ENCODE data around the gene KRT82. TPM values are rescaled to one million over a fixed set of nuclear protein-coding genes. Genes with fewer than 3 reads are reported as not detected.

The KRT82 gene
- total and polyA plus RNA-seq, 11 donors = not detected

DNA sequence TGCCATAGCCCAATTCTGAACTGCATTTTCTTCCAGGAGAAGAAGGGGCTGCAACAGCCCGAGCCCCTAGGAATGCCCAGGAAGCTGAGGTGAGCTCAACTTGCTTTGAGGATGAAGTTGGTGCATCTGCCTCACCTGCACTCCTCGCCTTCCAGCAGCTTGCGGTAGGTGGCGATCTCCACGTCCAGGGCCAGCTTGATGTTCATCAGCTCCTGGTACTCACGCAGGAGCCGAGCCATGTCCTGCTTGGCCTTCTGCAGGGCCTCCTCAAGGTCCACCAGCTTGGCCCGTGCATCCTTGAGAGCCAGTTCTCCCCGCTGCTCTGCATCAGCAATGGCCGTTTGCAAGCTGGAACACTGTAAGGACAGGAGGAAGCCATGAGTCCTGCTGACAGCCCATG, 22.0 kb upstream of the KRT82 start:
- intact Hi-C loops (cut with DNase I) = no loop called here
- DNase-seq (no peak), ATAC-seq (no peak)
- peaks cover 0 to 22% (median 0%) of the 10 kb centered on the region in 9 donors for H3K27me3 ChIP-seq
- no peak overlapping the region for H3K27ac ChIP-seq
- TF ChIP-seq CTCF (IDR thresholded peaks at IDR 0.05) (no peak), POLR2A (IDR thresholded peaks at IDR 0.05) (no peak)
- peaks cover 0 to 5% (median 0%) of the 10 kb centered on the region in 12 donors for H3K4me1 ChIP-seq
- no peak overlapping the region for H3K4me3 ChIP-seq
- WGBS, 4 donors = 75 to 89% (median 84%) methylated on average over 9 to 10 of the region's 10 CpGs
- no peaks in the 10 kb centered on the region for H3K9me3 ChIP-seq
- no peaks in the 10 kb centered on the region for H3K36me3 ChIP-seq

GRCh38 chr12:52427083-52427482, 20.9 kb upstream of the KRT82 start:
- 73 to 88% (median 81%) methylated on average over 1 of the region's 1 CpG for WGBS, 4 donors
- Histone ChIP-seq H3K4me1 (peaks cover 0 to 5% (median 0%) of the 10 kb centered on the region in 12 donors), H3K9me3 (no peaks in the 10 kb centered on the region), H3K4me3 (no peak overlapping the region), H3K36me3 (no peaks in the 10 kb centered on the region), H3K27me3 (peaks cover 0 to 17% (median 0%) of the 10 kb centered on the region in 9 donors), H3K27ac (no peak overlapping the region)
- DNase-seq = no peak
- ATAC-seq = no peak
- intact Hi-C loops (cut with DNase I) = no loop called here
- TF ChIP-seq CTCF (IDR thresholded peaks at IDR 0.05) (no peak), POLR2A (IDR thresholded peaks at IDR 0.05) (no peak)

- Histone ChIP-seq H3K27me3 (peaks cover 0 to 14% (median 0%) of the 10 kb centered on the region in 9 donors), H3K9me3 (no peaks in the 10 kb centered on the region), H3K4me3 (no peak overlapping the region), H3K27ac (peak overlapping the region in 1 of 12 donors; percentile 1), H3K36me3 (no peaks in the 10 kb centered on the region), H3K4me1 (peaks cover 0 to 5% (median 0%) of the 10 kb centered on the region in 12 donors)
- no peak for ATAC-seq
- no peak for TF ChIP-seq POLR2A (IDR thresholded peaks at IDR 0.05)
- TF ChIP-seq CTCF (IDR thresholded peaks at IDR 0.05) = no peak
- WGBS, 4 donors = 89 to 100% (median 93%) methylated on average over 2 of the region's 2 CpGs
- intact Hi-C loops (cut with DNase I) = no loop called here
- DNase-seq = no peak
Measured at GRCh38 chr12:52426034-52426433, 19.9 kb upstream of the KRT82 start.

GRCh38 chr12:52425466-52425865, 19.3 kb upstream of the KRT82 start:
- no peaks in the 10 kb centered on the region for H3K36me3 ChIP-seq
- intact Hi-C loops (cut with DNase I) = no loop called here
- no peak overlapping the region for H3K4me3 ChIP-seq
- 80 to 87% (median 85%) methylated on average over 5 of the region's 5 CpGs for WGBS, 4 donors
- H3K4me1 ChIP-seq = peaks cover 0 to 5% (median 0%) of the 10 kb centered on the region in 12 donors
- no peak for ATAC-seq
- H3K27me3 ChIP-seq = peaks cover 0 to 8% (median 0%) of the 10 kb centered on the region in 9 donors
- H3K27ac ChIP-seq = no peak overlapping the region
- TF ChIP-seq CTCF (IDR thresholded peaks at IDR 0.05) = no peak
- TF ChIP-seq POLR2A (IDR thresholded peaks at IDR 0.05) = no peak
- H3K9me3 ChIP-seq = no peaks in the 10 kb centered on the region
- DNase-seq = no peak
